ENCODE data around the gene ZFP69B.

DNA sequence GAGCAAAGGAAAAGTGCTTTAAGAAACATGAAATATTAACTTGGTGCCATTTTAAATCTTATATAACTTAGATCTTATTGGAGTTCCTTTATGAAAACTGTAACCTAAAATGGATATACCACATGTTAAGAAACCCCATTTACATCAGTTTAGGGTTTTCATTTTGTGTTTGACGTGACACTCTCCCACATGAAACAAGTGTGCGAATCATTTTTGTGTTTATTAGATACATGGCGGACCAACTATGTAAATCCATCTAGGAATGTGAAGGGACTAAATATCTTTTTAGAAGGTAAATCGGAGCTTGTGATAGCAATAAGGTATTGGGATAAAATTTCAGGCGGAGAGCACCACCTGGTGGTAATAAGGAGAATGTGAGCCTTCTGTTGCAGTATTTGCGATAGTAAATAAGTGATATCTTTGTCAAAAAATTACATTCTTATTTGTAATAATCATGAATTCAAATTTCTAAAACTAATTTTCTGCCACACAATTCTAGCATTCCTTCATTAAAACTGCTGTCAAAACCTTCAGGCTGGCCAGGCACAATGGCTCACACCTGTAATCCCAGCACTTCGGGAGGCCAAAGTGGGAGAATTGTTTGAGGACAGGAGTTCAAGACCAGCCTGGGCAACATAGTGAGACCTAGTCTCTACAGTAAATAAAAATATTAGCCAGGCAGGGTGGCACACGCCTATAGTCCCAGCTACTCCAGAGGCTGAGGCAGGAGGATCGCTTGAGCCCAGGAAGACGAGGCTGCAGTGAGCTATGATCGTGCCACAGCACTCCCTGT lies 45.4 kb upstream of the ZFP69B start:
- TF ChIP-seq CTCF (IDR thresholded peaks at IDR 0.05; ENCODE audit: extremely low read depth in 1 of 2, insufficient read depth in 1 of 2, low read depth in 1 of 2, low read length in 2 of 2) (peak; percentile 56 to 62), EZH2 (IDR thresholded peaks at IDR 0.05; ENCODE audit: borderline replicate concordance, low read depth, low read length, severe bottlenecking) (no peak)

Data from endothelial cell of umbilical vein (primary cell).